Liver (tissue), 9 donors: ENCODE measurements around the gene RNF19B. TPM values are rescaled to one million over a fixed set of nuclear protein-coding genes. Genes with fewer than 3 reads are reported as not detected.

Source experiments
- DNase-seq: peaks from one replicate; pipeline ENCODE4 v3.0.0-alpha.2; 2017; ENCODE audit warnings: low spot score
- H3K27ac ChIP-seq, 2 donors: one replicate each; pipeline ENCODE4 v1.7.0; 2013; ENCODE audit warnings: inconsistent platforms in 2 of 2, low read length in 2 of 2, control low read depth in 1 of 2, low read depth in 1 of 2, mild to moderate bottlenecking in 1 of 2
- H3K27me3 ChIP-seq, 4 donors: one replicate each; pipeline versions ENCODE4 v1.6.1 to v1.7.0; 2013; ENCODE audit warnings: low read length in 3 of 4, inconsistent platforms in 1 of 4, mild to moderate bottlenecking in 1 of 4, moderate library complexity in 1 of 4; ENCODE audit not compliant: control insufficient read depth in 4 of 4, insufficient read depth in 4 of 4
- H3K36me3 ChIP-seq, 4 donors: one replicate each; pipeline versions ENCODE4 v1.6.1 to v1.7.0; 2013; ENCODE audit warnings: low read length in 3 of 4, mild to moderate bottlenecking in 3 of 4, low read depth in 1 of 4, moderate library complexity in 1 of 4; ENCODE audit not compliant: control insufficient read depth in 4 of 4, insufficient read depth in 3 of 4
- H3K4me1 ChIP-seq, 4 donors: one replicate each; pipeline versions ENCODE4 v1.6.1 to v1.7.0; 2013; ENCODE audit warnings: low read length in 3 of 4, mild to moderate bottlenecking in 3 of 4, moderate library complexity in 1 of 4; ENCODE audit not compliant: control insufficient read depth in 4 of 4, insufficient read depth in 4 of 4
- H3K4me3 ChIP-seq, 3 donors: one replicate each; pipeline versions ENCODE4 v1.6.1 to v1.7.0; 2013; ENCODE audit warnings: low read length in 3 of 3, control low read depth in 1 of 3, low read depth in 1 of 3, mild to moderate bottlenecking in 1 of 3
- H3K9ac ChIP-seq, 2 donors: one replicate each; pipeline ENCODE4 v1.7.0; 2013; ENCODE audit warnings: low read length in 2 of 2, mild to moderate bottlenecking in 2 of 2, moderate library complexity in 2 of 2, control low read depth in 1 of 2, low read depth in 1 of 2
- H3K9me3 ChIP-seq, 4 donors: one replicate each; pipeline versions ENCODE4 v1.6.1 to v1.7.0; 2013; ENCODE audit warnings: low read length in 3 of 4; ENCODE audit not compliant: control insufficient read depth in 4 of 4
- ATF3 ChIP-seq: IDR thresholded peaks from 2 replicates; pipeline ENCODE4 v1.6.1; 2016; ENCODE audit warnings: antibody characterized with exemption
- EGR1 ChIP-seq, 2 donors: IDR thresholded peaks; 2 replicates each; pipeline ENCODE4 v1.6.1; 2016 to 2018; ENCODE audit warnings: antibody characterized with exemption in 2 of 2, low read depth in 2 of 2
- FOXA1 ChIP-seq: IDR thresholded peaks from 2 replicates; pipeline ENCODE4 v1.6.1; 2016; ENCODE audit warnings: antibody characterized with exemption
- FOXA2 ChIP-seq: IDR thresholded peaks from 2 replicates; pipeline ENCODE4 v1.6.1; 2016; ENCODE audit warnings: antibody characterized with exemption
- GABPA ChIP-seq, 2 donors: IDR thresholded peaks in 1 of 2; conservative IDR thresholded peaks in 1 of 2; 2 replicates each; pipeline ENCODE4 v1.6.1; 2016; ENCODE audit warnings: antibody characterized with exemption in 2 of 2, mild to moderate bottlenecking in 1 of 2, moderate library complexity in 1 of 2
- HNF4A ChIP-seq, 2 donors: conservative IDR thresholded peaks; 2 replicates each; pipeline ENCODE4 v1.6.1; 2016; ENCODE audit warnings: antibody characterized with exemption in 2 of 2, mild to moderate bottlenecking in 2 of 2
- JUND ChIP-seq, 2 donors: IDR thresholded peaks; 2 replicates each; pipeline ENCODE4 v1.6.1; 2016; ENCODE audit warnings: antibody characterized with exemption in 2 of 2
- MAX ChIP-seq: IDR thresholded peaks from 2 replicates; pipeline ENCODE4 v1.6.1; 2016; ENCODE audit warnings: antibody characterized with exemption
- NR2F2 ChIP-seq: IDR thresholded peaks from 2 replicates; pipeline ENCODE4 v1.6.1; 2016; ENCODE audit warnings: antibody characterized with exemption
- RAD21 ChIP-seq, 2 donors: IDR thresholded peaks; 2 replicates each; pipeline ENCODE4 v1.6.1; 2016; ENCODE audit warnings: antibody characterized with exemption in 2 of 2, mild to moderate bottlenecking in 2 of 2
- RXRA ChIP-seq, 2 donors: IDR thresholded peaks; 2 replicates each; pipeline ENCODE4 v1.6.1; 2017 to 2018; ENCODE audit warnings: antibody characterized with exemption in 2 of 2, mild to moderate bottlenecking in 1 of 2
- ZBTB33 ChIP-seq: IDR thresholded peaks from 2 replicates; pipeline ENCODE4 v1.6.1; 2016; ENCODE audit warnings: antibody characterized with exemption
- WGBS: extraction: QIAGEN DNeasy Blood & Tissue Kit; methylation state at CpG from one replicate; pipeline ENCODE4 v1.1.7; 2013; 5-methylcytosine and 5-hydroxymethylcytosine counted together
- polyA plus RNA-seq, 2 donors: library from polyadenylated mRNA; stranded (reverse) in 1 of 2; unstranded in 1 of 2; fragments of 200-250 nt in 1 of 2; fragments of >200 nt in 1 of 2; fragmentation: Nextera tagmentation in 1 of 2; extraction: Ambion mirVana in 1 of 2; gene quantifications; one replicate each; pipeline versions ENCODE4 v1.2.1 to v1.2.3, GENCODE V29; 2013 to 2015
- total RNA-seq, 2 donors: library from RNA; depleted of rRNA; stranded (reverse); fragments of >200 nt; gene quantifications; one replicate each; pipeline ENCODE4 v1.2.3, GENCODE V29; 2014
- donor health status: healthy.
- donor health status: healthy.
- donor health status: healthy.
- donor health status: healthy.
- donor health status: healthy.

RNF19B gene
- total and polyA plus RNA-seq, 4 donors, result 2.2 to 8.3 (median 5.0) TPM

- Histone ChIP-seq H3K9me3 (no peaks in the 10 kb centered on the region), H3K27ac (no peak overlapping the region)
These were observed 11.1 kb downstream of the RNF19B start for GRCh38 chr1:32953495-32953894.

GRCh38 chr1:32949519-32949918 is 15.1 kb downstream of the RNF19B start:
- DNase-seq, result no peak
- Histone ChIP-seq H3K27ac (no peak overlapping the region), H3K4me1 (peaks cover 6 to 12% (median 10%) of the 10 kb centered on the region in 4 donors), H3K4me3 (no peak overlapping the region), H3K36me3 (peaks cover 0 to 17% (median 6%) of the 10 kb centered on the region in 4 donors), H3K9me3 (no peaks in the 10 kb centered on the region), H3K27me3 (no peaks in the 10 kb centered on the region), H3K9ac (no peak overlapping the region)
- WGBS, result 74% methylated on average over 5 of the region's 5 CpGs
- TF ChIP-seq EGR1 (IDR thresholded peaks at IDR 0.05; ENCODE audit: low read depth in 2 of 2), result no peak
- TF ChIP-seq MAX, result no peak
- no peak for TF ChIP-seq RAD21 (IDR thresholded peaks at IDR 0.05)
- TF ChIP-seq FOXA1, result no peak
- no peak for TF ChIP-seq ATF3
- TF ChIP-seq JUND (IDR thresholded peaks at IDR 0.05), result no peak
- no peak for TF ChIP-seq NR2F2
- no peak for TF ChIP-seq ZBTB33

More at GRCh38 chr1:32953495-32953894, 11.1 kb downstream of the RNF19B start:
- H3K4me1 ChIP-seq, result peaks cover 5 to 11% (median 8%) of the 10 kb centered on the region in 4 donors
- DNase-seq, result no peak
- 63% methylated on average over 1 of the region's 1 CpG for WGBS
- no peak overlapping the region for H3K4me3 ChIP-seq
- peak overlapping the region in 1 of 2 donors; percentile 13 for H3K9ac ChIP-seq
- TF ChIP-seq EGR1 (IDR thresholded peaks at IDR 0.05; ENCODE audit: low read depth in 2 of 2) (no peak), RAD21 (IDR thresholded peaks at IDR 0.05) (no peak), JUND (IDR thresholded peaks at IDR 0.05) (no peak), GABPA (IDR thresholded peaks at IDR 0.05 in 1 of 2, conservative IDR thresholded peaks at IDR 0.05 in 1 of 2) (no peak), FOXA2 (no peak), ZBTB33 (no peak), HNF4A (conservative IDR thresholded peaks at IDR 0.05) (no peak), FOXA1 (no peak), NR2F2 (no peak)
- H3K27me3 ChIP-seq, result no peaks in the 10 kb centered on the region
- H3K36me3 ChIP-seq, result no peaks in the 10 kb centered on the region

GRCh38 chr1:32948905-32949304 is 15.7 kb downstream of the RNF19B start:
- Histone ChIP-seq H3K9me3 (no peaks in the 10 kb centered on the region), H3K9ac (no peak overlapping the region), H3K27ac (peak overlapping the region in 1 of 2 donors; percentile 14), H3K36me3 (peaks cover 0 to 17% (median 6%) of the 10 kb centered on the region in 4 donors), H3K4me3 (no peak overlapping the region), H3K4me1 (peaks cover 4 to 18% (median 15%) of the 10 kb centered on the region in 4 donors), H3K27me3 (no peaks in the 10 kb centered on the region)
- no peak for DNase-seq
- 18% methylated on average over 1 of the region's 1 CpG for WGBS
- peak in 1 of 2 donors; percentile 11 for TF ChIP-seq RXRA (IDR thresholded peaks at IDR 0.05)
- no peak for TF ChIP-seq MAX
